GM06990 (cell line): ENCODE measurements around the gene MIER2.

Experiments used
- DNase-seq: peaks from one replicate; pipeline ENCODE4 v3.0.0-alpha.2; 2011; ENCODE audit not compliant: insufficient read length; ENCODE audit errors: extremely low read depth
- H3K27me3 ChIP-seq: replicated peaks from 2 replicates; pipeline ENCODE4 v1.6.0; 2011; ENCODE audit warnings: low read length; ENCODE audit not compliant: control insufficient read depth, insufficient read depth
- H3K36me3 ChIP-seq: 2 replicates; pipeline ENCODE4 v1.5.1; 2011; ENCODE audit warnings: low read length; ENCODE audit not compliant: control insufficient read depth, insufficient read depth
- H3K4me3 ChIP-seq: replicated peaks from 2 replicates; pipeline ENCODE4 v1.5.1; 2011; ENCODE audit warnings: low read depth, mild to moderate bottlenecking, control low read depth, low read length
- TF ChIP-seq, protein P1 (sequence below): IDR thresholded peaks from 2 replicates; pipeline ENCODE4 v1.5.1; 2011; ENCODE audit warnings: low read length, control low read depth, mild to moderate bottlenecking, inconsistent platforms; ENCODE audit not compliant: insufficient read depth, poor library complexity, severe bottlenecking

The MIER2 gene

DNA sequence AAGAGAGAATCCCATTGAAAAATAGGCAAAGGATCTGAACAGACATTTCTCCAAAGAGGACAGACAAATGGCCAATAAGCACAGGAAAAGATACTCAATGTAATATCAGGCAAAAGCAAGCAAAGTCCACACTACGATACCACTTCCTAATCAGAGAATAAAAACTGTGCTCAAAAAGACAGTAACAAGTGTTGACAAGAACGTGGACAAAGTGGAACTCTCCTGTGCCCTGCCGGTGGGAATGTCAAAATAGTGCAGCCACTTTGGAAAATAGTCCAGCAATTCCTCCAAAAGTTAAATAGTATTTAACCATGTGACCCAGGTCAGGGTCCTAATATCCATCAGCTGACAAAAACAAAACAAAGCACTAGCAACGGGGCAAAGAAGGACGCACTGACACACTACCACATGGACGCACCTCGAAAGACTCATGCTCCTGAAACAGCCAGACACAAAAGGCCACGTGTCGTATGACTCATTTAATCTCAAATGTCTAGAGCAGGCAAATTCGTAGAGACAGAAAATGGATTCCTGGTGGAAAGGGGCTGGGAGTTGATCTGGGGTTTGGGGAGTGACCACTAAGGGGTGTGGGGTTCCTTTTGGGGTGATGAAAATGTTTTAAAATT is 5.2 kb downstream of the MIER2 start:
- DNase-seq = no peak
- Histone ChIP-seq H3K4me3 (no peak overlapping the region), H3K27me3 (no peaks in the 10 kb centered on the region), H3K36me3 (peaks cover 3% of the 10 kb centered on the region)
- TF ChIP-seq, protein P1, sequence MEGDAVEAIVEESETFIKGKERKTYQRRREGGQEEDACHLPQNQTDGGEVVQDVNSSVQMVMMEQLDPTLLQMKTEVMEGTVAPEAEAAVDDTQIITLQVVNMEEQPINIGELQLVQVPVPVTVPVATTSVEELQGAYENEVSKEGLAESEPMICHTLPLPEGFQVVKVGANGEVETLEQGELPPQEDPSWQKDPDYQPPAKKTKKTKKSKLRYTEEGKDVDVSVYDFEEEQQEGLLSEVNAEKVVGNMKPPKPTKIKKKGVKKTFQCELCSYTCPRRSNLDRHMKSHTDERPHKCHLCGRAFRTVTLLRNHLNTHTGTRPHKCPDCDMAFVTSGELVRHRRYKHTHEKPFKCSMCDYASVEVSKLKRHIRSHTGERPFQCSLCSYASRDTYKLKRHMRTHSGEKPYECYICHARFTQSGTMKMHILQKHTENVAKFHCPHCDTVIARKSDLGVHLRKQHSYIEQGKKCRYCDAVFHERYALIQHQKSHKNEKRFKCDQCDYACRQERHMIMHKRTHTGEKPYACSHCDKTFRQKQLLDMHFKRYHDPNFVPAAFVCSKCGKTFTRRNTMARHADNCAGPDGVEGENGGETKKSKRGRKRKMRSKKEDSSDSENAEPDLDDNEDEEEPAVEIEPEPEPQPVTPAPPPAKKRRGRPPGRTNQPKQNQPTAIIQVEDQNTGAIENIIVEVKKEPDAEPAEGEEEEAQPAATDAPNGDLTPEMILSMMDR = no peak

DNA sequence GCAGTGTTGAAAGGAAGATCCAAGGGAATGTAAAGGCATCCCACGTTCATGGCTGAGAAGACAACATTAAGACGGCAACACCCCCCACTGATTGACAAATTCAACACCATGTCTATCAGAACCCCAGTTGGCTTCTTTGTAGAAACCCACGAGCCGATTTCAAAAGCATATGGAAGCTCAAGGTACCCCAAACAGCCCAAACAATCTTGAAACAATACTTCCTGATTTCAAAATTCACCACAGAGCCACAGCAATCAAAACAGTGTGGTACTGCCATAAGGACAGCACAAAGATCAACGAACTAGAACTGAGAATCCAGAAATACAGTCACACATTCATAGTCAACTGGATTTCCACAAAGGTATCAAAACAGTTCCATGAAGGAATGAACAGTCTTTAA is 6.2 kb downstream of the MIER2 start:
- DNase-seq = no peak
- Histone ChIP-seq H3K27me3 (no peaks in the 10 kb centered on the region), H3K4me3 (no peak overlapping the region), H3K36me3 (peaks cover 3% of the 10 kb centered on the region)
- TF ChIP-seq, protein P1 = no peak

DNA sequence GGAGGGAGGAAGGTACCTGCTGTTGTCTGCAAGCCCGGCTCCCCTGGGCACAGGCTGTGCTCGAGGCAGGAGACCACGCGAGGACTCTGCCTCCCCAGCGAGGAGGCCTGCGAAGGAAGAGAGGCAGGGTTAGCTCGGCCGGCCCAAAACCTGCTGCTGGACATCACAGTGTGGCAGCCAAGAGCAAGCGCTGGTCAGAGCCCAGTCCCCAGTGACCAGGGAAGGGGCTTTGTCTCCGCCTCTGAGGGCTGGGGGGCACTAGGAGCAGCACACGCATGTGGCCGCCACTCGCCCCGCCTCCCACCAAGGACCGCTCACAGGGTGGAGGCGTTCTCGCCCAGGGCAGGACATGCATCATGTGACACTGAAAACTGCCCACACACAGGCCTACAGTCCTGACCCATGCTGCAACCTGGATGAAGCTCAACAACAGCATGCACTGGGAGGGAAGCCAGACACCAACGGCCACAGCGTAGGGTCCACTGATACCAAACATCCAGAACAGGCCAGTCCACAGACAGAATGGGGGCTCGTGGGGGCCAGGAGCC is 8.5 kb downstream of the MIER2 start:
- TF ChIP-seq, protein P1 = no peak
- Histone ChIP-seq H3K4me3 (no peak overlapping the region), H3K27me3 (no peaks in the 10 kb centered on the region), H3K36me3 (peaks cover 3% of the 10 kb centered on the region)
- DNase-seq = no peak

DNA sequence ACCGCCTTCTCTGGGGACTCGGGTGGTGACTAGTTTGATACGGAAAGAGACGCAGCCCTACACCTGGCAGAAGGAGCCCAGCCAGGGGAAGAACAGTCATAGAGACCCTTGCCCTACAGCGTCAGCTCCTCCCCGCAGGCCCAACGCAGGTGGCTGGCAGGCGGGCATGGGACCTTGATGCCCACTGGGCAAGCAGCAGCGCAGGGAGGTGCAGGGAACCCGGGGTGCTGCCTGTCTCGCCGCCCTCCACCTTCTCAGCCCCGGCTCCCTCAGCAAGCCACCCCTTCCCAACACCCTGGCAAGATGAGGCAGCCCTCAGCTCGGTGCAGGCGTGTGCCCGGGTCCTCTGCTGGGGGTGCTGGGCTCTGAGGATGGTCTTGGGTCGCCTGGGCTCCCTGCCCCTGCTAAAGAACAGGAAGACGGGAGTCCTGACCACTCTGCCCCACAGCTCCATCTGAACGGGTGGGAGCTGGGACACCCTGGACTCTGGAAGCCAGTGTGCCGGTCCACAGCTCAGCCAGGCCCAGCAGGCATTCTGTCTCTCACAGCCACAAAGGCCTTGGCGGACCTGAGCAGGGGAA is 9.0 kb downstream of the MIER2 start:
- no peak overlapping the region for H3K4me3 ChIP-seq
- TF ChIP-seq, protein P1 = no peak
- H3K36me3 ChIP-seq = peaks cover 4% of the 10 kb centered on the region
- DNase-seq = no peak
- no peaks in the 10 kb centered on the region for H3K27me3 ChIP-seq

DNA sequence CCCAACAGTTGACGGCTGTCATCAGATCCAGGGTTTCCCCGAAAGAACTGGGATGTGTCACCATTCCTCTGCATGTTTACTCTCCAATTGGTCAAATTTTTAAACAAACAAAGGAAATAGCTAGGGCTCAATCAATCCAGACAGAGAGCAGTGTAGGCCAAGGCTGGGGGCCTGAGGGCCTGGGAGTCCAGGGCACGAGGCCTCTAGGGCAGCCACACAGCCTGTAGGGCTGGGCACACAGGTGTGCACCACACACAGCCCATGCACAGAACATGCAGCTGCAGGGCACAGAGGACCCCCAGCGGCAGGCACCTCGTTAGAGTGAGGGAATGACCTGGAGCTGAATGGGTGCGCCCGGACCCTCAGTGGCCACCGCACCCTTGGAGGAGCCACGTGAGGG is 9.5 kb downstream of the MIER2 start:
- no peak for DNase-seq
- Histone ChIP-seq H3K27me3 (no peaks in the 10 kb centered on the region), H3K36me3 (peaks cover 4% of the 10 kb centered on the region), H3K4me3 (no peak overlapping the region)
- TF ChIP-seq, protein P1 = no peak
